ENCODE results near the gene CCDC28B.
A peak's percentile ranks its signal among the peaks of the same experiment; 100 is the strongest.

CCDC28B gene

DNA sequence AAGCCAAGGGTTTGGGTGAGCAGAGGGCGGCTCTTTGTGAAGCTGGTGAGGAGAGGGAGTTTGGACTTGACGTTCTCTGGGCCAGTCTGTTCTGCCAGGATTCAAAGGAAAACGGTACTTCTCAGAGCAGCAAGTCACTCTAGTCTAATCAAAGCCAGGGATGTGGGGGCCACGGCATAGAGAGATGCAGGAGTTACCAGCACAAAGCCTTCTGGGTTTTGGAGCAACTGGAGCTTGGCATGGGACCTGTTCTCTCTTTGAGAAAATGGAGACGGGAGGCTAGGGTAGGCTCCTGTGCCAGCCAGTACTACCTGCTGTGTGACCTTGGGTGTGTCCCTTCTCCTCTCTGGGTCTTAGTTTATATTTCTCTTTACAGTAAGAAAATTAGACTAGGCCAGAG lies 18.8 kb upstream of the CCDC28B start:
- TF ChIP-seq, protein P1, sequence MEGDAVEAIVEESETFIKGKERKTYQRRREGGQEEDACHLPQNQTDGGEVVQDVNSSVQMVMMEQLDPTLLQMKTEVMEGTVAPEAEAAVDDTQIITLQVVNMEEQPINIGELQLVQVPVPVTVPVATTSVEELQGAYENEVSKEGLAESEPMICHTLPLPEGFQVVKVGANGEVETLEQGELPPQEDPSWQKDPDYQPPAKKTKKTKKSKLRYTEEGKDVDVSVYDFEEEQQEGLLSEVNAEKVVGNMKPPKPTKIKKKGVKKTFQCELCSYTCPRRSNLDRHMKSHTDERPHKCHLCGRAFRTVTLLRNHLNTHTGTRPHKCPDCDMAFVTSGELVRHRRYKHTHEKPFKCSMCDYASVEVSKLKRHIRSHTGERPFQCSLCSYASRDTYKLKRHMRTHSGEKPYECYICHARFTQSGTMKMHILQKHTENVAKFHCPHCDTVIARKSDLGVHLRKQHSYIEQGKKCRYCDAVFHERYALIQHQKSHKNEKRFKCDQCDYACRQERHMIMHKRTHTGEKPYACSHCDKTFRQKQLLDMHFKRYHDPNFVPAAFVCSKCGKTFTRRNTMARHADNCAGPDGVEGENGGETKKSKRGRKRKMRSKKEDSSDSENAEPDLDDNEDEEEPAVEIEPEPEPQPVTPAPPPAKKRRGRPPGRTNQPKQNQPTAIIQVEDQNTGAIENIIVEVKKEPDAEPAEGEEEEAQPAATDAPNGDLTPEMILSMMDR (IDR thresholded peaks at IDR 0.05; ENCODE audit: low read depth, low read length), result no peak
- no peak for DNase-seq (ENCODE audit: low read depth in 2 of 2)
- H3K4me3 ChIP-seq (replicated peaks in 1 of 2; ENCODE audit: low read depth in 2 of 2, low read length in 2 of 2), result peak overlapping the region; percentile 67 to 76

DNA sequence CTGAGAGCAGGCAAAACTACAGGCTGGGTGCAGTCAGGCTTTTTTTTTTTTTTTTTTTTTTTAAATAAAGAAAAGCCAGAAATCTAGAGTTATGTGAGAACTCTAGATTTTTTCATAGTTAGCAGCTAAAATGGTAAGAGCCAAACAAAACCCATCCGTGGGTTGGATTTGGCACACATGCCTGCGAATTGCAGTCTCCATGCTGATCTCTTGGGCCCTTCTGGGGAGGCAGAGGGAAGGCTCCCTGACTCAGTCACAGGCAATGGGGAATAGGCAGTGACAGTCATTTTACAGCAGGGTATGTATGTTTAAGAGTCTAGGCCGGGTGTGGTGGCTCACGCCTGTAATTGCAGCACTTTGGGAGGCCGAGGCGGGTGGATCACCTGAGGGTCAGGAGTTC lies 18.3 kb upstream of the CCDC28B start:
- DNase-seq (ENCODE audit: low read depth in 2 of 2), result peak in 1 of 2 donors; percentile 34
- H3K4me3 ChIP-seq (replicated peaks in 1 of 2; ENCODE audit: low read depth in 2 of 2, low read length in 2 of 2), result peak overlapping the region; percentile 13 to 76
- TF ChIP-seq, protein P1 (IDR thresholded peaks at IDR 0.05; ENCODE audit: low read depth, low read length), result no peak

DNA sequence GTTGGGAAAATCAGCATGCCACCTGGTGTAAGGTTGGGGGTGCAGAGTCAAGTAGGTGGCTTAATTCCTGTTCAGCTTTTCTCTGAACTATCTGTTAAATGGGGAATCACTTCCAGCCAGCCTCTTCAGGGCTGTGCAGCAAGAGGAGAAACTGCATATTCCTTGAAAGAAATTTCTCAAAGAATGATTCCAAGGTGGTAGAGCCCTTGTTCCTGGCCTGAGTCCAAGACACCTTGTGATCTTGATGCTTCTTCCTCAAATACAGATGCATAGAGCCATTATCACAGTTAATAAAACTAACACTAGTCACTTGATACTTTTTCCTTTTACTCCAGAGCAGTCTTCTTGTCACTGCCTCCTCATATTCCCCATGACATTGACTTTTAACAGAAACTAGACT lies 15.7 kb upstream of the CCDC28B start:
- TF ChIP-seq, protein P1 (IDR thresholded peaks at IDR 0.05; ENCODE audit: low read depth, low read length), result no peak
- H3K4me3 ChIP-seq (replicated peaks in 1 of 2; ENCODE audit: low read depth in 2 of 2, low read length in 2 of 2), result no peak overlapping the region
- DNase-seq (ENCODE audit: low read depth in 2 of 2), result no peak

DNA sequence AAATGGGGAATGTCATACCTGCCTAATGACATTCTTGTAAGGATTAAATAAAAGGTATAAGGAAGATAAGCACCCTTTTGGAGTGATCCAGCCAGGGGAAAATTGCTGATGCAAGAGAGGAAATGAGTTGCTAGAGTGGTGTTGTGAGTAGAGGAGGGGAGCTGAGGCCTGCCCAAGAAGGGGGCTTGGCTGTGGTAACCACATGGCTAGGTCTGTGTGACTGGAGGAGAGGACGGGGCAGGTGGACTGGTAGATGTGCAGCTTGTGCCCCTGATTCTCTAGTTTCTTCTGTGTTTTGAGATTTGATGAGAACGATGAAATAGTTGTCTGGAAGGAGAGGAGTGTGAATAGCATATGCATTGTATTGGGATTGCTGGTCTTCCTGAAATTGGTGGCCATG lies 14.3 kb upstream of the CCDC28B start:
- no peak overlapping the region for H3K4me3 ChIP-seq (replicated peaks in 1 of 2; ENCODE audit: low read depth in 2 of 2, low read length in 2 of 2)
- TF ChIP-seq, protein P1 (IDR thresholded peaks at IDR 0.05; ENCODE audit: low read depth, low read length), result no peak
- DNase-seq (ENCODE audit: low read depth in 2 of 2), result no peak

DNA sequence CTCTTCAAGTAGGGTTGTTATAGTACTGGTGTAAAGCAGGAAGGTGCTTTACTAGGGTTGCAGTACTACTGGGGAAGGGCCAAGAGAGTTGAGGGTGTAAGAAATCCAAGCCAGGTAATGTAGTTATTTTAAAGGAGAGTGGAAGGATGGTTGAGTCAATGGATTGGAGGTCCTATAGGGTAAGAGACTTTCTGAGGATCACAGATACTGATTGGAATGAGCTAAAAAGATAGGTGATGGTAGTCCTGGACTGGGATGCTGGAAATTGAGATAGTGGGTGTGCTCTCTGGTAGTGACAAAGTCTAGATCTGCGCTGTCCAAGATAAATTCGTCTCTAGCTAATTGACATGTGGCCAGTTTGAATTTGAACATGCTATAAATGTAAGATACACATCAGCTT lies 13.9 kb upstream of the CCDC28B start:
- H3K4me3 ChIP-seq (replicated peaks in 1 of 2; ENCODE audit: low read depth in 2 of 2, low read length in 2 of 2), result no peak overlapping the region
- TF ChIP-seq, protein P1 (IDR thresholded peaks at IDR 0.05; ENCODE audit: low read depth, low read length), result no peak
- no peak for DNase-seq (ENCODE audit: low read depth in 2 of 2)

DNA sequence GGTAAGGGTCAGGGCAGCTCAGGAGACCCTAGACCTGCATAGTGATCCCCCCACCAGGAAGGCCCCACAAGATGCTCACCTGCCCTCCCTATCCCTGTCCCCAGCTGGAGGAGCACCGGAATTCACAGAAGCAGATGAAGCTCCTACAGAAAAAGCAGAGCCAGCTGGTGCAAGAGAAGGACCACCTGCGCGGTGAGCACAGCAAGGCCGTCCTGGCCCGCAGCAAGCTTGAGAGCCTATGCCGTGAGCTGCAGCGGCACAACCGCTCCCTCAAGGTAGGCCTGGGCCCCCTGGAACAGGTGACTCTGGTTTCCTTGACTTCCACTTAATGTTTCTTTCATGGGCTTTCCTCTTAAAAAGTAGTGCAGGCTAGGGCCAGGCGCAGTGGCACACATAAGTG lies 12.5 kb upstream of the CCDC28B start:
- no peak for DNase-seq (ENCODE audit: low read depth in 2 of 2)
- H3K4me3 ChIP-seq (replicated peaks in 1 of 2; ENCODE audit: low read depth in 2 of 2, low read length in 2 of 2), result no peak overlapping the region
- TF ChIP-seq, protein P1 (IDR thresholded peaks at IDR 0.05; ENCODE audit: low read depth, low read length), result no peak

DNA sequence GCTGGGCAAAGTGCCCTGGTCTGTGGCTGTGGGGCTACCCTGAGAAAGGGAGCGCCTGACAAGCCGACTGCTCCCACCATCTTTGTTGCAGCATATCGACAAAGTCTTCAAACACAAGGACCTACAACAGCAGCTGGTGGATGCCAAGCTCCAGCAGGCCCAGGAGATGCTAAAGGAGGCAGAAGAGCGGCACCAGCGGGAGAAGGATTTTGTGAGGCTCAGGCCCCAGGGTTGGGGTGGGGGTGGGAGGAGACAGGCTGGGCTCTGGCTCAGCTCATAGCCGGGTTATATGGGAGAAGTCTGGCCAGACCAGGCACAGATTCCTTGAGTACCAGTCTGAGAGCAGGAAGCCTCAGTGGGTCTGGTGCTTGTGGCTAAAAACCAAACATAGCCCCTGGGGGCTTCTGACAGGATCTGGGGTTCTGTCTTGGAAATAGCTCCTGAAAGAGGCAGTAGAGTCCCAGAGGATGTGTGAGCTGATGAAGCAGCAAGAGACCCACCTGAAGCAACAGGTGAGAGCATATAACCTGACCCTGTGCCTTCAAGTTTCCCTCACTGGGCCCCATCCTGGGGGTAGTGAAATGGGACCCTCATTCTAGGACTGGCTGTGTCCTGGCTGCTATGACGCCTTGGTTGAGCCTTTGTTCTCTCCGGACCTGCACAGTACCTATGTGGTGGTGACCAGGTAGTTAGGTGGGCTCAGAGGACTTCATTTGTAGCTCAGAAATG lies 8.0 kb upstream of the CCDC28B start:
- no peak overlapping the region for H3K4me3 ChIP-seq (replicated peaks in 1 of 2; ENCODE audit: low read depth in 2 of 2, low read length in 2 of 2)
- DNase-seq (ENCODE audit: low read depth in 2 of 2), result no peak
- TF ChIP-seq, protein P1 (IDR thresholded peaks at IDR 0.05; ENCODE audit: low read depth, low read length), result no peak
